Uterine smooth muscle cell (primary cell): Measurements from ENCODE around the gene ZSWIM1. TPM values are rescaled to one million over a fixed set of nuclear protein-coding genes. Genes with fewer than 3 reads are reported as not detected.

Source experiments
- total RNA-seq: library from RNA; depleted of rRNA; stranded (reverse); fragments of >200 nt; gene quantifications from 2 replicates; pipeline ENCODE4 v1.2.3, GENCODE V29; 2014

The ZSWIM1 gene
- total RNA-seq = 3.3 and 4.0 TPM in 2 replicates

GRCh38 chr20:45880988-45881788 lies at the start of gene ZSWIM1:
TSS of gene ZSWIM1 (plus strand) at chr20:45881227. CDS start at chr20:45882593, 1,366 bp downstream.

DNA sequence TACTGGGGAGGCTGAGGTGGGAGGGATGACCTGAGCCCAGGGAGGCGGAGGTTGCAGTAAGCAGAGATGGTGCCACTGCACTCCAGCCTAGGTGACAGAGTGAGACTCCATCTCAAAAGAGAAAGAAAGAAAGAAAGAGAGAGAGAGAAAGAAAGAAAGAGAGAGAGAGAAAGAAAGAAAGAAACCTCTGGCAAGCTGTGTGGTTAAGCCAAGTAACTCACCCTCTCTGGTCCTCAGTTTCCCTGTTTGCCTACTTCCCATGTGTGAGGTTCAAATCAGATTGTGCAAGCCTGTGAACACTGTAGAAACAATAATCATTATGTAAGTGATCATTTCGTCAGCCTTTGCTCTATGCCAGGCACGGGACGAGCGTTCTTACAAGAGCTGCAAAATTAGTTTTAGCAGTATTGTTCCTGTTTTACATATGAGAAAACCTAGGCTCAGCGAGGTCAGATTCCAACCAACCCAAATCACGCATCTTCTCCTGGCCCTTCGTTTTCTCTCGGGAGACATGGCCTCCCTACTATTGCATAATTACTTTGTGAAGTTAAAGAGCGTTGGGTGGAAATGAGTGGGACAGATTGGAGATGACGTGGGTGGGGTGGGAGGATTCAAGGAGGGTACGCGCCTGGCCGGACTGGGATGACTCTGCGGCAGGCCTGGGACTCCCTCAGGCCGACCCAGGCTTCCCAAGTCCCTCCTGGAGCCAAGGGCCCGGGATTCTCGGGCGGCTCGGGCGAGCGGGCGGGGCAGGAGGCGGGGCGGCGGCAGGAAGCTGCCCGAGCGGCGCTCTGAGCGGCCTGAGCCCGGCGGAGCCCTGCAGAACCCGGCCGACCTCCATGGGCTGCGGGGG lies 47.8 kb upstream of the ZSWIM1 start, which contains the start of gene SNX21:
Gene SNX21, plus strand, starts transcription at position 770 of the 853 bp plus-strand sequence. CDS start 121 bp downstream, outside the sequence.

GRCh38 chr20:45857114-45857881 lies 23.7 kb upstream of the ZSWIM1 start, which contains the start of the genes ACOT8 and ZSWIM3:
TSS of gene ACOT8 (minus strand) at chr20:45857392. CDS start at chr20:45857315, 77 bp downstream.
TSS of gene ZSWIM3 (plus strand) at chr20:45857614. CDS start at chr20:45857826, 212 bp downstream.

DNA sequence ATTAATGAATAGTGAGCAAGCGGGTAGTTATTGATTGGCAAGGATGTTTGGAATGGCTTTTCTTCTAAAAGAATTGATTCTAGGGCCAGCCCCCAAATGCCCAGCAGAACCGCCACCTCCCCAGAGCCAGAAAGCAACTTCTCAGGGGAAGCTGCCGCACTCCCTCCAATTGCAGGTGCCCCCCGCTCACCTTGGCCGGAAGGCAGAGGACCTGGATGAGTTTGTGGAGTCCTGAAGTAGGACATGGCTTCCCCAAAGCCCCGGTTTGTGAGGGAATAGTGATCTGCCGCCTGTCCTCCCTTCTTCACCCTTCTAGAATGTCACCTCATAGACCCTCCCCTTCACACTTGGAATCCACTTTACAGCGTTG lies 6.3 kb downstream of the ZSWIM1 start, which contains the start of gene SPATA25:
Gene SPATA25, minus strand, starts transcription at position 277 of the 370 bp plus-strand sequence. Its CDS starts 32 bp downstream, at position 245.

DNA sequence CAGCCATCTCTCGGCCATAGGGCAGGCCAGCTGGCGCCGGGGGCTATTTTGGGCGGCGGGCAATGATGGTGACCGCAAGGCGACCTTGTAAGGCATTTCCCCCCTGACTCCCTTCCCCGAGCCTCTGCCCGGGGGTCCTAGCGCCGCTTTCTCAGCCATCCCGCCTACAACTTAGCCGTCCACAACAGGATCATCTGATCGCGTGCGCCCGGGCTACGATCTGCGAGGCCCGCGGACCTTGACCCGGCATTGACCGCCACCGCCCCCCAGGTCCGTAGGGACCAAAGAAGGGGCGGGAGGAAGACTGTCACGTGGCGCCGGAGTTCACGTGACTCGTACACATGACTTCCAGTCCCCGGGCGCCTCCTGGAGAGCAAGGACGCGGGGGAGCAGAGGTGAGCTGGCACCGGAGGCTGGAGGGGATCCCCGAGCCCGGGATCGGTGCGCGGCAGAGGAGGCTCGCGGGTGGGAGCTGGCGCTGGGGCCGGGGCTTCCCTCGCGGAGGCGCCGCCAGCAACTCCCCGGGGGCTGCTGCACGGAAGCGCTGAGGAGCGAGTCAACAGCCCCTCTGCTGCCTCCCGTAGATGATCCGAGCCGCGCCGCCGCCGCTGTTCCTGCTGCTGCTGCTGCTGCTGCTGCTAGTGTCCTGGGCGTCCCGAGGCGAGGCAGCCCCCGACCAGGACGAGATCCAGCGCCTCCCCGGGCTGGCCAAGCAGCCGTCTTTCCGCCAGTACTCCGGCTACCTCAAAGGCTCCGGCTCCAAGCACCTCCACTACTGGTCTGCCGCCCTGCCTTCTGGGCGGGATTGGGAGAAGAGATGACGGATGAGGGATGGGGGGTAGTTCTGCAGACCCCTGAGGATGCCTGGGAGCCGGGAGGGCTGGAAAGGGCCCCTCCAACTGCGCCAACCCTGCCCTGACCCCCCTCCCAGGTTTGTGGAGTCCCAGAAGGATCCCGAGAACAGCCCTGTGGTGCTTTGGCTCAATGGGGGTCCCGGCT lies 10.3 kb downstream of the ZSWIM1 start, which contains the start of the genes CTSA and NEURL2:
Gene CTSA, plus strand, starts transcription at position 351 of the 999 bp plus-strand sequence. Its CDS starts 234 bp downstream, at position 585.
Gene NEURL2, minus strand, starts transcription at position 224 of the 999 bp plus-strand sequence. Its CDS starts 217 bp downstream, at position 7.

DNA sequence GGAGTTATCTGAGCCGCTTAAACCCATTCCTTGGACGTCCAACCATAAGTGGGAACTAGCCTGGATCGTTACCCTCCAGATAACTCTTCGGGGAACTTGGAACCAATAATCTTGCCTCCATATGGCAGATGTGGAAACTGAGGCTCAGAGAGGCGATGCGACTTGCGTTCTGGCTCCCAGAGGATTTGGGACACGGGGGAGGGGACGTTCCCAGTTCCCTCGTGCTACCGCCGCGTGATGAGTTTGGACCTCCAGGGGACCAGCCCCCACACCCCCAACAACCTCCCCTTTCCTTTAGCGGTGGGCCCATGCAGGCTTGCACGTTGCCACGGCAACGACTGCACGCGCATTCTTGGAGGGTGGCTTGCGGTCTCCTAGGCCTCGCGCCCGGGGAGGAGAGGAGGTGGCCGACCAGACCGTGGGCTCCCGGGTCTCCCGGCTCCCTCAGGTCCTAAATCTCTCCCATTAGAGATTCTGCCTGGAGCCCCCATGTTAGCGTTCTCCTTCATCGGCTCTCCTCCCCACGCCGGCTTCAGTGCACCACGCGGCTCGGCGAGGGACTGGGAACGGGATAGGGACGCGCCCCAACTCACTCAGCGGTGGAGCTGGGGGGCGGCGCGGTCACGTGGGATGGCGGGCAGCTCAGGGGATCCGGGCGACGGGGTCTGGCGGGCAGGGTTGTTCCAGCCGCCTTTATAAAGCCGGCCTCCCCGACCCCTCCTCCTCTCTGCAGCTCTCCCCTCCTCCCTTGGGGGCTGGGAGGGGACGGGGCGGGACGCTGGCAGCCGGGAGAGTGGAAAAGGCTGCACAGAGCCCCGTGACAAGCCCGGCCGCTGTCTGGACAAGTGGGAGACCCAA lies 30.7 kb downstream of the ZSWIM1 start, which contains the start of gene PLTP:
Gene PLTP, minus strand, starts transcription at position 670 of the 858 bp plus-strand sequence. CDS start 703 bp downstream, outside the sequence.

Other genes starting within 250 kb of the ZSWIM1 start
- gene WFDC9, start 249.9 kb upstream of the ZSWIM1 start, total RNA-seq = not detected in 2 replicates
- gene WFDC11, start 211.0 kb upstream of the ZSWIM1 start, total RNA-seq = not detected in 2 replicates
- not detected in 2 replicates for gene WFDC13, start 179.2 kb upstream of the ZSWIM1 start, total RNA-seq
- gene WFDC10B, start 176.2 kb upstream of the ZSWIM1 start, total RNA-seq = not detected in 2 replicates
- not detected in 2 replicates for gene SPINT4, start 158.9 kb upstream of the ZSWIM1 start, total RNA-seq
- gene WFDC3, start 89.3 kb upstream of the ZSWIM1 start, total RNA-seq = 0.44 and 0.50 TPM in 2 replicates
- gene DNTTIP1, start 89.3 kb upstream of the ZSWIM1 start, total RNA-seq = 18.5 and 27.4 TPM in 2 replicates
- gene UBE2C, start 68.6 kb upstream of the ZSWIM1 start, total RNA-seq = 17.6 and 46.8 TPM in 2 replicates
- gene TNNC2, start 53.9 kb upstream of the ZSWIM1 start, total RNA-seq = 0.12 and 0.44 TPM in 2 replicates
- 58.0 and 65.3 TPM in 2 replicates for gene SNX21, start 47.4 kb upstream of the ZSWIM1 start, total RNA-seq
- 33.4 and 41.5 TPM in 2 replicates for gene ACOT8, start 23.8 kb upstream of the ZSWIM1 start, total RNA-seq
- 4.9 and 5.4 TPM in 2 replicates for gene ZSWIM3, start 23.6 kb upstream of the ZSWIM1 start, total RNA-seq
- 0.62 and 1.5 TPM in 2 replicates for gene SPATA25, start 6.4 kb downstream of the ZSWIM1 start, total RNA-seq
- gene NEURL2, start 10.0 kb downstream of the ZSWIM1 start, total RNA-seq = 6.1 and 6.5 TPM in 2 replicates
- gene CTSA, start 10.1 kb downstream of the ZSWIM1 start, total RNA-seq = 50.4 and 69.5 TPM in 2 replicates
- gene PLTP, start 30.9 kb downstream of the ZSWIM1 start, total RNA-seq = 7.0 and 23.5 TPM in 2 replicates
- 11.5 and 12.9 TPM in 2 replicates for gene PCIF1, start 53.5 kb downstream of the ZSWIM1 start, total RNA-seq
- 13.6 and 17.9 TPM in 2 replicates for gene ZNF335, start 91.0 kb downstream of the ZSWIM1 start, total RNA-seq
- gene MMP9, start 127.7 kb downstream of the ZSWIM1 start, total RNA-seq = under 0.01 and 0.77 TPM in 2 replicates
- under 0.01 TPM in 1 of 2 replicates, not detected in the other for gene SLC12A5, start 148.0 kb downstream of the ZSWIM1 start, total RNA-seq
- 9.2 and 11.1 TPM in 2 replicates for gene NCOA5, start 208.7 kb downstream of the ZSWIM1 start, total RNA-seq
- 1.1 and 2.0 TPM in 2 replicates for gene CD40, start 237.1 kb downstream of the ZSWIM1 start, total RNA-seq